ENCODE measurements around the gene EDC3.
"Not testable (repeated sequence)": the region's sequence is repeated elsewhere in the genome, so short reads cannot be mapped to it uniquely, and the experiment has no call there.

The EDC3 gene

GRCh38 chr15:74612677-74613076 lies 83.1 kb downstream of the EDC3 start:
- no peak for DNase-seq (ENCODE audit: low read depth in 1 of 2, low spot score in 1 of 2)

GRCh38 chr15:74611834-74612233 lies 84.0 kb downstream of the EDC3 start:
- no peak for DNase-seq (ENCODE audit: low read depth in 1 of 2, low spot score in 1 of 2)

DNA sequence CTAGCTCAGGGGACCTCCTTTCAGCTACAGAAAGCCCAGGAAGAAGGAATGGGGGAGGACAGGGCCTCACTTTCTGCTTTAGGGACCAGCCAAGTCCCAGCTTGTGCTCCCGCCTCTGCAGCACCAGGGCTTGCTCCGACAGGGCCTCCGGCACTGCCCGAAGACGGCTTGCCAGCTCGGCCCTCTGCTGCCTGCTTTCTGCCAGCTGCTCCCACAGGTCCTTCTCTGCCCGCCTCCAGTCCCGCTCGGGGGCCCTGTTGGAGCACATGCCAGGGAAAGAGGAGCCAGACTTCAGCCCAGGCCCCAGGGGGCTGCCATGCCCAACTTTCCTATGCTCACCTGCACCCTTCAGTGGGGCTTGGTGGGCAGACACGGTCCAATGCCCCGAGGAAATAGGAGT lies 84.5 kb downstream of the EDC3 start:
- DNase-seq (ENCODE audit: low read depth in 1 of 2, low spot score in 1 of 2): no peak

DNA sequence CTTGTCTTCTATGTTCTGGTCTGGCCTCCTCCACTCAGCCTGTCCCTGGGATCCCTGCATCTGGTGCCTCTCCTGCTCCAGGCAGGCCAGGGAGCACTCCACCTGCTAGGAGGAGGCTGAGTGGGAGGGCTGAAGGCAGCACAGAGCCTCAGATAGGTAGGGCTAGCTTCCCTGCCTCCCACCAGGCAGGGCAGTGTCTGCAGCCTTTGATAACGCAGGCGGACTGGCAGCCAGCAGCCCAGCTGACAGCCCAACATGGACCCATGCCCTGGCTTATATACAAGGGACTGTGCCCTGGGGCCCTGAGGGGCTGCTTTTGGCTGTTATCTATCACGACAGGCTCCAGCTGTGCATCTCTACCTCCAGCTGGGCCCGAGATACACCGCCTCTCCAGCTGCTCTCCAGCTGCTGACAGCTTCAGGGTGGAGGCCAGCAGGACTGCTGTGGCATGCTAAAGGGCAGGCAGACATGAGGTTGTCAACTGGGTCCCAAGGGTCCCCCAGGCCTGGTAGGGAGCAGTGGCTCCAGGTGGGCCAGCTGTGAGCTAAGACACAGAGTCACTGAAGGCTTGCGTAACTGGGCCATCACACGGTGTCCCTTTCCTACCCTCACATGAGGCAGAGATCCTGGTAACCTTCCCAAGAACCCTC lies 85.4 kb downstream of the EDC3 start:
- no peak for DNase-seq (ENCODE audit: low read depth in 1 of 2, low spot score in 1 of 2)

- no peak for DNase-seq (ENCODE audit: low read depth in 1 of 2, low spot score in 1 of 2)
These were observed 85.9 kb downstream of the EDC3 start for GRCh38 chr15:74609938-74610301.

GRCh38 chr15:74608786-74609185 lies 87.0 kb downstream of the EDC3 start:
- DNase-seq (ENCODE audit: low read depth in 1 of 2, low spot score in 1 of 2): no peak

DNA sequence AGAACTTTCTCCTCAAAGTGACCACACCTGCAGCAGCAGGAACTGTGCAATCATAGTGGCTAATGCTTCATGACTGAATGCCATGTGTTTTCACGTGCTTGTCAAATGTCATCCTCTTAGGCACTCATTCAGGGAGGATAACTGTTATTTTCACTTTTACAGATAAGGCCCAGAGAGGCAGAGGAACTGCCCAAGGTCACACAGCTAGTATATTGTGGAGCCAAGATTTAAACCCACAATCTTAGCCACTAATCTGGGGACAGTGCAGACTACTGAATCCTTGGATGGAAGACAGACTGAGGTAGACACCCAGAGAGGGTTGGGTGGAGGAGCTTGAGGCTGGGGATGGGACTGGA lies 90.1 kb downstream of the EDC3 start:
- DNase-seq (ENCODE audit: low read depth in 1 of 2, low spot score in 1 of 2): no peak

GRCh38 chr15:74604983-74605794 lies 90.6 kb downstream of the EDC3 start:
- DNase-seq (ENCODE audit: low read depth in 1 of 2, low spot score in 1 of 2): no peak

- no peak for DNase-seq (ENCODE audit: low read depth in 1 of 2, low spot score in 1 of 2)
These were observed 91.8 kb downstream of the EDC3 start for GRCh38 chr15:74603789-74604705.

- DNase-seq (ENCODE audit: low read depth in 1 of 2, low spot score in 1 of 2): no peak
These were observed 92.6 kb downstream of the EDC3 start for GRCh38 chr15:74603026-74603788.

- DNase-seq (ENCODE audit: low read depth in 1 of 2, low spot score in 1 of 2): no peak
These were observed 96.7 kb downstream of the EDC3 start for GRCh38 chr15:74599156-74599555.

- peak; percentile 70 to 77 for DNase-seq (ENCODE audit: low read depth in 1 of 2, low spot score in 1 of 2)
These were observed 97.5 kb downstream of the EDC3 start for GRCh38 chr15:74598126-74598842.

DNA sequence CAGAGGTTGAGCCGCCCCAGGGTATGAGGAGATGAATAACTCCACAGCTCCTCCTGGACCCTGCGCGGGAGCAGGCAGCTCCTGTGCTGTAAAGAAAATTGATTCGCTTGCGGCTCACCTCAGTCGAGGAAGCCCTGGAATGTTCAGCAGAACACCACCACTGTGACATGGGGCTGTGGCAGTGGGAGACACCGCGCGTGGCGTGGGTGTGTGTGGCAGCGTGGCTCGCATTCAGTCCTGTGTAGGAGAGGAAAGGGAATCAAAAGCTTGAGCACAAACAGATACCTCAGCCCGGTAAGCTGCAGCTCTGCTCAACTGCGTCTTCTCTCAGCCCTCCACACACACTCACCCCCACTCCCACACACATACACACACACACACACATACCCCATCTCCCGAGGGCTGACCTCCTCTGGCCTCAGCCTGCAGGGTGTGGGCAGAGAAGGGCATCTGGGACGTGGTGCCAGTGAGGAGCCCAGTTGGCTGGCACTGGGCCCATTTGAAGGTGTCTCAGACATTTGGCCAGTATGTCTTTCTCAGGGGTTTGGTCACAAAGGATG lies 98.6 kb downstream of the EDC3 start:
- not testable (repeated sequence) for DNase-seq (ENCODE audit: low read depth in 1 of 2, low spot score in 1 of 2)

- DNase-seq (ENCODE audit: low read depth in 1 of 2, low spot score in 1 of 2): not testable (repeated sequence)
These were observed 99.1 kb downstream of the EDC3 start for GRCh38 chr15:74596736-74597135.

GRCh38 chr15:74595271-74595670 lies 100.6 kb downstream of the EDC3 start:
- no peak for DNase-seq (ENCODE audit: low read depth in 1 of 2, low spot score in 1 of 2)

DNA sequence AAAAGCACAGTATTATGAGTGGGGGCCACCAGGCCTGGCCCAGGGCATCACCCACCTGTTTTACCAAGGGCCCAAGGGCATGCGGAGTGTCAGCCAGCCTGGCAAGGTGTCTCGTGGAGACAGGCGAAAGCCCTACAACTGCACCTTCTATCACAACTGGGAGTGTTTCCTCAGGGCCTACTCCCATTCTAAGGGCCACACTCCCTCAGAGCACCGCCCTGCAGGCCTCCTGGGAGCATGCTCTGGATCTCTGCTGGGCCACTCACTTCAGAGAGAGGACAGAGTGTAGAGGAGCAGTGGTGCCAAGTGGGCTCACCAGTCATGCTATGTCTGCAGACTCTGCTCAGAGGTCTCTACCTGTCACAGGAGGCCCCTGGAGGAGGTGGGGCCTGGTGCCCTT lies 101.4 kb downstream of the EDC3 start:
- DNase-seq (ENCODE audit: low read depth in 1 of 2, low spot score in 1 of 2): no peak

DNA sequence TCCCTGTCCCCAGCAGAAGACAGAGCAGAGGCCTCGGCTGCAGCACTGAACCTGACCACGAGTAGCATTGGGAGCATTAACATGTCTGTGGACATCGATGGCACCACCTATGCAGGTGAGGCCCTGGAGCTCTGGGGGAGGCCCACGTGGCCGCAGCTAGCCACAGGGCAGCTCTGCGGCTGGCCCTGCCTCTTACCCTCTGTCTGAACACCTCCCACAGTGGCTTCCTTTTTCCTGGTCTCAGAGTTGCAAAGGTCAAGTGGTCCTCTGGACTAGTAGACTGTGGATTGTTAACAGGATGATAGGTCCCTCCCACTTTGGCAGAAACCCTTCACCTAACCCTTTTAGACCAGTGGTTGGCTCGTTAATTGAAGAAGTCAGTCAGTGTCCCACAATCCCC lies 102.7 kb downstream of the EDC3 start:
- no peak for DNase-seq (ENCODE audit: low read depth in 1 of 2, low spot score in 1 of 2)

DNA sequence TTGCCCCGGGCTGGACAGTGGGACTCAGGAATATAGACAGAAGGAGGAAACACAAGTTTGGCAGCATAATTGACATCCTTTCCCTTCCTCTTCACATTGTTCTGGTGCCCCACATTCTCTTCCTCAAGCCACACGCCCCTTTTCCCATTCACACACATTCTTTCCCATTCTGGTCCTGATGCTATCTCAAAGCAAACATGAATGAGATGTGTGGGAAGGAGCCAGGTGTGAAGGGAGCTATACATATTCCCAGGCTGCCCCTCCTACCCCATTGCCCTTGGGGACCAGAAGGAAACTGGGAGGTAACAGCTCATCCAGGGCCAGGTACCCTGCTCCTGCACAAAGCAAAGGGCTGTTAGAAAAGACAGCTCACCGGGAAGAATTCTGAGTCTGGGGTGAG lies 103.6 kb downstream of the EDC3 start:
- DNase-seq (ENCODE audit: low read depth in 1 of 2, low spot score in 1 of 2): no peak

GRCh38 chr15:74589826-74590225 lies 106.0 kb downstream of the EDC3 start:
- DNase-seq (ENCODE audit: low read depth in 1 of 2, low spot score in 1 of 2): no peak

GRCh38 chr15:74585857-74586256 lies 110.0 kb downstream of the EDC3 start:
- no peak for DNase-seq (ENCODE audit: low read depth in 1 of 2, low spot score in 1 of 2)

All from activated CD4-positive, alpha-beta T cell treated with anti-CD3 and anti-CD28 coated beads, Interleukin-2, amount 50 U/mL, for 24 hours (primary cell).